HG03196 (cell line): Measurements from ENCODE around the gene RACK1.
"Not testable (repeated sequence)": the region's sequence is repeated elsewhere in the genome, so short reads cannot be mapped to it uniquely, and the experiment has no call there.

Experiments
- ATAC-seq: cut with Tn5 transposase; IDR thresholded peaks from one replicate; pipeline ENCODE4 v1.9.1; 2021; ENCODE audit not compliant: unreplicated experiment

The RACK1 gene

DNA sequence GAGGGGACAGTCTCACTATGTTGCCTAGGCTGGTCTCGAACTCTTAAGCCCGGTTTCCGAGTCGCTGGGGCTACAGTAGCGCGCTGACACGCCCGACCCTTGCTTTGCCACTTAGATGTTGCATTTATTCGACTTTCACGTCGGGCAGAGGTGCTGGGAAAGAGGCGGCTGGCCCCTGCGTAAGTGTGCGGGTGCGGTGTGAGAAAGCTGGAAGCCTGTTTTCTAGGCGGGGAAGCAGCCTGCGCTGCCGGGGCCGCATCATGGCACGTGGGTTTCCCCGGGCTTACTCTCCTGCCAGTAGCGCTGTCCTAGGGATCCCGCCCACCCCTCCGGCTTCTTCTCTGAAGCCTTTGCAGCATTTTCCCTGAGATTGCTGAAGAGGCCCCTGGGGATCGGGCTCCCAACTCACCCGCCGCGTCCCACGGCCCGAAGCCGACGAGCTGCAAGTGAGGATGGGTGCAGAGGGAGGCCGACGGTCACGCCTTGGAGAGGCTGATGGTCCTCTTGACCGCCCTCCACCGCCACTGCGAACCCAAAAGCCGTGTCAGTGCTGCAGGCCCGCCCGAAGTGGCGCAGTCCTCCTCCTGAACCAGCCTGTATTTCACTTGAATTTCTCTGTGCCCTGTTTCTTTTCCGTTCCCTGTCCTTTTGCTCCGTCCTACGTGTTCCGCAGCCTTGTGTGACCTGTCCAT lies 26.4 kb downstream of the RACK1 start:
- peak; percentile 21 for ATAC-seq

DNA sequence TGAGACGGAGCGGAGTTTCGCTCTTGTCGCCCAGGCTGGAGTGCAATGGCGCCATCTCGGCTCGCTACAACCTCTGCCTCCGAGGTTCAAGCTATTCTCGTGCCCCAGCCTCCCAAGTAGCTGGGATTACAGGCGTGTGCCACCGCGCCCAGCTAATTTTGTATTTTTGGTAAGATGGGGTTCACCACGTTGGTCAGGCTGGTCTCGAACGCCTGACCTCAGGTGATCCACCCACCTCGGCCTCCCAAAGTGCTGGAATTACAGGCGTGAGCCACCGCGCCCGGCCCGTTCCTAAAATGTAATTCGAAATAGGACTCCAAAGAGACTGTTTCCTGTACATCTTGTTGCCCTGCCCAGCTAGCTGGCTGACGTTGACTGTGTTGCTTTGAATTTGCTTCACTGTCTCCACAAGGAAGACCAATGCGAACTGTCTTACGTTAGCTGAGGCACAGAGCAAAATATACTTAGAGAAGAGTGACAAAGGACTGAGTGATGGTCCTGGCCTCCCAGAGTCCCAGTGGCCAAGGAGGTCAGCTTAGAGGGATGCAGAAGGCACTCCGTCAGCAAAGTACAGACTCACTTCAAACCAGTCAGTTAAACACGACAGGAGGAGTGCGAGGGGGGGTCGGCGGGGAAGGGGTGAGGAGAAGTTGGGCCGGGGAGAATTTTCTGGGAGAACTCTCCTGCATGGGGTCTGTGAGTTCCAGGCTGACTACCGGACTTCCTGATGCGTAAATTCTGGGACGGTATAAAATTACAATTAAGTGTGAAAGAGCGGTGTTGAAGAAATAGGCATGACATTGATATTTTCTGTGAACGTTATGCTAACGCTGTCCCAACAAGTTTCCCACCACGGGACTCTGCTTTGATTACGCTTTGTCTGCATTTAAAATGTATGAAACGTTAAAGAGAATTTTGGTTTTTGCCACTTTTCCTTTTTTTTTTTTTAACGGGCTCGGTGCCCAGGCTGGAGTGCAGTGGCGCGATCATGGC lies 27.4 kb downstream of the RACK1 start:
- ATAC-seq = no peak

DNA sequence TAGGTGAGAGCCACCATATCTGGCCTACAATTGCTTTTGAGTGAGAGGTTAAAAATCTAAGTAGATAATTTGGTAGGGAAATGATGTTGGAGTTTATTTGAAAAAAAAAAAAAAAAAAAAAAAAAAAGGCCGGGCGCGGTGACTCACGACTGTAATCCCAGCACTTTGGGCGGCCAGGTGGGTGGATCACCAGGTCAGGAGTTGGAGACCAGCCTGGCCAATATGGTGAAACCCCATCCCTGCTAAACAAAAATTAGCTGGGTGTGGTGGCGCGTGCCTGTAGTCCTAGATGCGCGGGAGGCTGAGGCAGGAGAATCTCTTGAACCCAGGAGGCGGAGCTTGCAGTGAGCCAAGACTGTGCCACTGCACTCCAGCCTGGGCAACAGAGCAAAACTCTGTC lies 29.5 kb downstream of the RACK1 start:
- ATAC-seq = not testable (repeated sequence)

DNA sequence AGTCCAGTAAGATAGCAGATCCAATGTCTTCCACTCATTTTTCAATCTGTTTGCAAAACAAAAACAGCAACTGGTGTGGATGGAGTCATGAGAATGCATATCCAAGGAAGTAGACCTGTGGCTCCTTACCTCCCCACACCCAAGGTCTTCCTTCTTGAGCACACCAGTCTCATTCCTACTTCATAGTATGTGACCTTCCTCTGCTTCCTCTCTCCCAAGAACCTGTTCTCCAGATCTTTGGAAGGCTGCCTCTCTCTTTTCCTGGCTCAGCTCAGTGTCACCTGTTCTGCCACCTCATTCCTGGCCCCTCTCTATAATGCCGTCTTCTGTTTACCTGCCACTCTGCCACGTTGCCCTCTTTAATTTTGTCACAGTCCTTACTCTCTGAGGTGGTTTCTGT lies 30.8 kb downstream of the RACK1 start:
- ATAC-seq = no peak

DNA sequence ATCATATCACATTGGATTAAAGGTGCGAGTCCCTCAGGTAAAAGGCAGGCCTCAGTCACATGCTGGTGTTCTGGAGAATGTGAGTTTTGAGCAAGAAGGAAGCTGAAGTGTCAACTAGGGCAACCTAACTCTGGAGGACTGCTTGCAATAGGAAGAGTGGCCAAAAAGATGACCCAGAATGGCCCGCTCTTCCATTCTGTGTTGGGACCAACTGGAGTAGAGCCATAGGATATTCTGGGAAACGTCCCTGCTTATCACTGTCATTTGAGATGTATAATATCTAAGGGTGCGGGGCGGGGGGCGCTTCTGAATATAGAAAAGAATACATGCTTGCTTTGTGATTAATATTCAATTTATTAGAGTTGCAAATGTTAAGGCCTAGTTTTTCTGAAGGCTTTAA lies 31.6 kb downstream of the RACK1 start:
- ATAC-seq = no peak

DNA sequence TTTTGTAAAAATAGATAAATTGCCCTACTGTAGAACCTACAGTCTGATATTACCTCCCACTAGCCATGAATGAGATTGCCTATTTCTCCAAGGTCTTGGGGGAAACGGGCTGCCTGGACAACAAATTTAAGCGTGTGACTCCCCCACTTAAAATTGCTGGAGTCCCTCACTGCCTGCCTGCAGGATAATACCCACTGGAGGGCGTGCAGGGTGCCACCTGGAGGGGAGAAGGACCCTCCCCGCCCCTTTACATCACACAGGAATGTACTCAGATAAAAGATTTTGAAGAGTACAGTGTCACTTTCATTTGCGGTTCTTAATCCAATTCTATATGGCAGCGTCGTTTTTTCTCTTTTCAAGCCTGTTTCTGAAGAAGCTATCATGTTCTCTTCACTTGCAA lies 32.5 kb downstream of the RACK1 start:
- ATAC-seq = no peak

DNA sequence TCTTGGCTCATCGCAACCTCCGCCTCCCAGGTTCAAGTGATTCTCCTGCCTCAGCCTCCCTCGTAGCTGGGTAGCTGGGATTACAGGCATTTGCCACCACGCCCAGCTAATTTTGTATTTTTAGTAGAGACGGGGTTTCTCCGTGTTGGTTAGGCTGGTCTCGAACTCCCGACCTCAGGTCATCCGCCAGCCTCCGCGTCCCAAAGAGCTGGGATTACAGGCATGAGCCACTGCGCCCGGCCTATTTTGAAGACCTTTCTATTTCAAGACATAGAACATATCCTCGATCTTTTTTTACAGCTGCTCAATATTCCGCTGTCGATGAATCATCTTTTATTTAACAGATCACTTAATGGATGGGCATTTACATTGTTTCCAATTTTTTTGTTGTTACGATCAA lies 33.0 kb downstream of the RACK1 start:
- ATAC-seq = not testable (repeated sequence)

DNA sequence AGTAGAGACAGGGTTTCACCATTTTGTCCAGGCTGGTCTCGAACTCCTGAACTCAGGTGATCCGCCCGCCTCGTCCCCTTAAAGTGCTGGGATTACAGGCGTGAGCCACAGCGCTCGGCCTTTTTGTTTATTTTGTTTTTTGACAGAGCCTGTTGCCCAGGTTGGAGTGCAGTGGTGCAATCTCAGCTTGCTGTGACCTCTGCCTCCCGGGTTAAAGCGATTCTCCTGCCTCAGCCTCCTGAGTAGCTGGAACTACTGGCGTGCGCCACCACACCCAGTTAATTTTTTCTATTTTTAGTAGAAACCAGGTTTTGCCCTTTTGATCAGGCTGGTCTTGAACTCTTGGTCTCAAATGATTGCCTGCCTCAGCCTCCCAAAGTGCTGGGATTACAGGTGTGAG lies 33.6 kb downstream of the RACK1 start:
- not testable (repeated sequence) for ATAC-seq

DNA sequence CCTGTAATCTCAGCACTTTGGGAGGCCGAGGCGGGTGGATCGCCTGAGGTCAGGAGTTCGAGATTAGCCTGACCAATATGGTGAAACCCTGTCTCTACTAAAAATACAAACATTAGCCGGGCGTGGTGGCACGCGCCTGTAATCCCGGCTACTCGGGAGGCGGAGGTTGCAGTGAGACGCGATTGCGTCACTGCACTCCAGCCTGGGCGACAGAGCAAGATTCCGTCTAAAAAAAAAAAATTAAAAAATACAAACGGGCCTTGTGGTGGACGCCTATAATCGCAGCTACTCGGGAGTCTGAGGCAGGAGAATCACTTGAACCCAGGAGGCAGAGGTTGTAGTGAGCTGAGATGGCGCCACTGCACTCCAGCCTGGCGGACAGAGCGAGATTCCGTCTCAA lies 34.7 kb downstream of the RACK1 start:
- ATAC-seq = not testable (repeated sequence)

DNA sequence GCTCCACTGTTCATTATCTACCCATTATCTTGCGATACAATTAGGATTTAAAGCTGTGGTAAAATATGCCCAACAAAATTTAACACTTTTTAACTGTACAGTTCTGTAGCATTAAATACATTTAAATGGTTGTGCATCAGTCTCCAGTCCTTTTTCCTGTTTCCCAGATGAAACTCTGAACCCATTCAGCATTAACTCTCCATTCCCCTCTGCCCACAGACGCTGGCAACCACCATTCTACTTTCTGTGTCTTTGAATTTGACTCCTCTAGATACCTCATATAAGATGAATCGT lies 35.8 kb downstream of the RACK1 start:
- no peak for ATAC-seq

DNA sequence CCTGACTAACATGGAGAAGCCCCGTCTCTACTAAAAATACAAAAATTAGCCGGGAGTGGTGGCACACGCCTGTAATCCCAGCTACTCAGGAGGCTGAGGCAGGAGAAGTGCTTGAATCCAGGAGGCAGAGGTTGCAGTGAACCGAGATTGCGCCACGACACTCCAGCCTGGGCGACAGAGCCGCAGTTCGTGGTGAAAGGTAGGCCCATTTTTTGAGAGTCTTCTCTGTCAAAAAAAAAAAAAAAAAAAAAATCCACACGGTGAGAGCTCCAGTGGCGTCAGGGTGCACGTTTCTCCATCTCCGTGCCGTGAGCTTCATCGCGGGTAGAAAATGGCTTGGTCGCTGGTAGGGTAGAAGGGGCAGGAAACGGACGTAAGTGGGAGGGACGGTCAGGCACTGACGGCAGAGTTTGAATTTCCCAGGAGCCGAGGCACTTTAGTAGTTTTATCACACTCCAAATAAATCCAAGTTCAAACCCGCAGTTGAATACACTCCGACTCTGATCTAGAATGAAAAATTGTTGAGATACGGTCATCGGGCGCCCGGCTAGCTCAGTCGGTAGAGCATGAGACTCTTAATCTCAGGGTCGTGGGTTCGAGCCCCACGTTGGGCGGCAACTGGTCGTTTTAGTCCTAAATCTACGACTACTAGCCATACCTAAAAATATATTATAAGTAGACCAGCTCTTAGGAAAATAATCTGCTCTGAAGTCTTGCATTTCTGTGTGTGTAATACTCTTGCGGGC lies 36.3 kb downstream of the RACK1 start:
- ATAC-seq = peak; percentile 34

DNA sequence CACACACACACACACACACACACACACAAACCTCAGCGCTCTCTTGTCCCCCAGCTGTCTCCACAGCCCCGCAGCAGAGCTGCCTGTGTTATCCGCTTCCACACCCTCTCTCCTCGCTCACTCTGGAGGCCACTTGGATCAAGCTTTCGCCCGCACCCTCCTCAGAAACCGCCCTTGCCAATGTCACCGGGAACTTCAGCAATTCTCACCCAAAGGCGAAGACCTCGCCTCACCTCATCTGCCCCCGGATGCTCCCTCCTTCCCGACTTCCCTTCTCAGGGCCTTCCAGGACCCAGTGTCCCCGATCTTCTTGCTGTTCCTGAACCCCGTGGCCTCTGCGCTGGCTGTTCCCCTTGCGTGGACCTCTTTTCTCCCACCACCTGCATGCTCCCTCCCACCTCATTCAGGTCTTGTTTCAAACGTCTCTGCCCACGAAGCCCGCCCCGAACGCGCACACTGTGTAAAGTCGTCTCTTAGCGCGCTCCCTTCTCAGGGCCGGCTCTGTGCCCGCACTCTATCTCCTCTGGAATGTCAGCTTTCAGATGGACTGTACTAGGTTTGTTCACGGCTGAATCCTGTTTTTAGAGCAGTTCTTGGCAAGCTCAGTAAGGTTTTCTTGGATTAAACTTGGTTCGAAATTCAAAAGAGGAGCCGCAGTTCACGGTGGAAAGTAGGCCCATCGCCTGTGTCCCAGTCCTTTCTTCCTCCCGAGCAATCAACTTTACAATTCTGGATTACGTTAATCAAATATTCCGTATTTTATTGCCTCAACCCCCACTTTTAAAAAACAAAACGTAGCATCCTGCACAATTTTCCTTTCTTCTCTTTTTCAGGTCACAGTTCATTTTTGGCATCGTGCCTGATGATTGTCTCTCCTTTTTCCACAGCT lies 37.7 kb downstream of the RACK1 start:
- ATAC-seq = no peak

DNA sequence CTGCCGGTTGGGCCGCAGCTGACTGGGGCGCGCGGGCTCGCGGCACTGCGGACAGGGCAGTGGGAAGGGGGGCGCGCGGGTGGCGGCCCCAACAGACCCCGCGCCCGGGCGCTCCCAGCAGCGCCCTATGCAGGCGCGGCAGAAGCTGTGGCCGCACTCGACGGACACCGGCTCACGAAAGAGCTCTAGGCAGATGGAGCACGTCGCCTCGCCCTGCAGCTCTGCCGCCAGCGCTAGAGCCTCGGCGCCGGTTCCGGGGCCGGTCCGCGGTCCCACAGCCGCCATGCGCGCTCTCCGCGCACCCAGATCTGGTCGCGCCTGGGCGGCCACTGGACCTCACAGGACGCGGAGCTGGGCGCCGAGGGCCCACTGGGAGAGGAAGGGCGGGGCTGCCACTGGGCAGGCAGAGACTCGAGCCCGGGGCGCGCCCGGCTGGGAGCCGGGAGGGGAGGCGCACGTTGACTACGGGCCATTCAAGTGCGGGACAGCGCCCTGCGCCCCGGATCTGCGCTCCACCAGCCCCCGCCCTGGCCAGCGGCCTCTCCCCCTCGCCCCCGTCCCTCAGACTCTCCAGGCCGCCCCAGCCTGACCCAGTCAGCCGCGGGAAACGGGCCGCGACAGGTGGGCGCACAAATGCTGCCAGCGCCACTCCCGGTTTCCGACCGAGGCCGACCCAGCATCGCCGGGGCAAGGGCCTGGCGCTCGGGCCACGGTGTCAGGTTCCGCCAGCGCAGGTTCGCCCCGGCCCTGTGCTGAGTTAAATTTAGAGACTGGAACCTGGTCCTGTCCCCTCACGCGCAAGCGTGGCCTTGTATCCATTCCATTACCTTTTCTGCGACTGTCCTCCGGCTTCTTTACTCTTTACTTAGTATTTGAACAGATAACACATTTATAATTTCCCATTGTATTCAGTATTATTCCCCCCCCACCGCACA lies 38.6 kb downstream of the RACK1 start, which contains the start of gene TRIM7:
Gene TRIM7 (minus strand): TSS at position 371 of the 935 bp plus-strand sequence. CDS start 86 bp downstream, at position 285.
- no peak for ATAC-seq

DNA sequence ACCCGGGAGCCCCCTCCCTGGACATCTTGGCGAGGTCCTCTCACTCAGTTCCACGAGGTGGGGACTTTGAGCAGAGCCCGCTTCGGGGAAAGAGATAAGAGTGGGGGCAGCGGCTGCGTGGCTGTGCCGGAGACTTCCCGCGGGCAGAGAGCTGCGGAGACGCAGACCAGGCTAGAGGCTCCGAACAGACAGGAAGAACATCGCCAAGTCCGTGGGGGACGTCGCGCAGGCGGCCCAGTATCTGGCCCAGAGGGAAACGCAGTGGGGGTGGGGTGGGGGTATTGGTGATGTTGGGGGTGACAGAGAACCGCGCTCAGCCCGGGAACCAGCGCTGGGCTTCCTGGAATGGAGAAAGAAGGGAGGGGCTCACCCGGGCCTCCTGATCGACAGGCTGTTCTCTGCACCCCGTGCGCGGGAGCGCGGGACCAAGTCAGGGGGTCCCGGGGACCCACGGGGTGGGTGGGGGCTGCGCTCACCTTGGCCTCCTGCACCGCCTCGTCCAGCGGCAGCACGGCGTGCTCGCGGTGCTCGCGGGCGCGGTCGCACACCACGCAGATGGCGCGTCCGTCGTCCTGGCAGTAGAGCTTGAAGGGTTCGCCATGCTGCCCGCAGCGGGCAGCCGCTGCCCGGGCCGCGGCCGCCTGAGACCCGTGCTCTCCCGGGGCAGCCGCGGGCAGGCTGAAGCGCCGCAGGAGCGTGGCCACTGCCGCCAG lies 39.4 kb downstream of the RACK1 start:
- ATAC-seq = no peak

DNA sequence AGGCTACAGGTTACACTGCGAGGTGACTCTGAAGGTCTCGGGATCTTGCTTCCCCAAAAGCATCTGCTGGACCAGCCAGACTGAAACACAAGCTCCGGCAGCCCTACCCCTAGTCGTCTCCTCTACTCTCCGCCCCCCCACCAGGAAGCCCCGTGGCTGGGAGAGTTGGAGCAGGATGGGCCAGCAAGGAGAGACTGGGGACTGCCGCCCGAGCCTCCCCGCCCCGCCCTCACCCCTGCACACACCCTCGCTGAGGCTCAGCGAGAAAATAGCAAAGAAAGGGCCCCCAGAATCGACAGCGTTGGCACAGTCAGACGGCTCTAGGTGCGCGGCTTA lies 40.0 kb downstream of the RACK1 start:
- no peak for ATAC-seq

DNA sequence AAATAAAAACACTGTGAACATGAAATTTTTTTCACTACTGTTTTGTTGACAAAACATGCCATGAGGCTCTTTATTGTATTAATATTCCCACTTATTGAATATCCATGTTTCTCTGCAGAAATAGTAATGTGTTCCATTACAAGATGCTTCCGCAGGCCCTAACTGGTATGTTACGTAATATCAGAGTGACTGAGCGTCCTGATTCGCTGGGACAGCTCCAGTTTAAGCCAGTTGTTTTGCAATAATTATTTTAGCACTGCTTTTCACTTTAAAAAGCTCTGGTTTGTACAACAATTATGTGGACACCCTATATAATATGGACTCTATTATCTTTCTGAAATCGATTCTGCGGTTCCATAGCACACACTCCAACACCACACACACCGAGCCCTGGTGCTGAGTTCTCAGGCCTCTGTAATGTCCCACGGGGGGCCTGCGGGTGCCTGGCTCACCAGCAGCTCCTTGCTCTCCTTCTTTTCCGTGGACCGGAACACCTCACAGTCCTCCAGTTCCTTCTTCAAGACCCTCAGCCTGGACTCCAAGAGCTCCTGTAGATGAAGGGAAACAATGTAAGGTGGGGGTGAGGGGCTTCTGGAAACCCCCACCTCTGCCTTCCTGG lies 40.5 kb downstream of the RACK1 start:
- ATAC-seq = no peak

DNA sequence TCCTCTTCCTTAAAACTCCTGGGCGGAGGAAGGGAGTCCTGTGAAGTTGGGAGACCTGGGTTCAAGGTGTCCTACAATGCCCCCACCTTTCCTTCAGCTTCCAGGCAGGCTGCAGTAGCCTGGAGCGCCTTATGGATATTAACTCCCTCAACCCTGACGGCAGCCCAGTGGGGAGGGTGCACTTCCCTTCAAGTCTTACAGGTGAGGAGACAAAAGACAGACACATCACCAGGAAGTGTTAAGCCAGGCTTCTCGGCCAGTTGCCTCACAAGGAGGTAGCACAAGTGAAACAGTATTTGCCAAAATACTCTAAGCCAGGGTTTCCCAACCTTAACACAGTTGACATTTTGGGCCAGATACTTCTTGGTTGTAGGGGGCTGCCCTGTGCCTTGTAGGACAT lies 42.9 kb downstream of the RACK1 start:
- ATAC-seq = no peak

DNA sequence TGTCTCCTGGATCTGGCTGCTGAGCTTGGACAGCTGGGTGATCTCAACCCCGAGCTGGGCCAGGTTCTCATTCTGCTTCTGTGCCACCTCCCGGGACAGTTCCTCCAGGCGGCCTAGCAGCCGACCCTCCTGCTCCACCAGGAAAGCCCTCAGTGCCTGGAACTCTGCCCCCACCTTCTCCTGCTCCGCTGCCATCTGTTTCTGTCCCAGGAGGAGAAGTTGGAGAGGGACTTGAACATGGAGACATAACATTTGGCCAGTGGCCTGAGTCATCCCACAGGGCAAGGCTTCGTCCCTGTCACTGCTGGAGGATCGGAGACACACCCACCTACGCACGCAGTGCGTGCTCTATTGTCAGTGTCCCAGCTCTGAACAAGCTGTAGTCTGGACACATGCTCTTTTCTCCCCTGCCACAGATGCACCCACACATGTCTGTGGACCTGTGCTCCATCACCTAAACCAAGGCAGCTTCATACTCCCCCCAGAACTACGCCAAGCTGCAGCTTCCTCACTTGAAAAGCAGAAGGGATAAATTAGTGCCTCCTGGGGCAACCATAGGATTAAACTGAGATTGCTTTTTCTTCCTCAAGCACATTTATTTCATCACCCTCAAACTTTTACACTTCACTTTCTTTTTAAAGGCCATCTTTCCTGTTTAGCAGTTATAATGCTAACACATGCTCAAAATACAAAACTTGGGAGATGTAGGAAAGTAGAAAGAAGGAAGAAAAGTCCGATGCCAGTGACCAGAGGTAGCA lies 43.6 kb downstream of the RACK1 start:
- ATAC-seq = no peak
